ENCODE data around the gene ARHGEF37.

DNA sequence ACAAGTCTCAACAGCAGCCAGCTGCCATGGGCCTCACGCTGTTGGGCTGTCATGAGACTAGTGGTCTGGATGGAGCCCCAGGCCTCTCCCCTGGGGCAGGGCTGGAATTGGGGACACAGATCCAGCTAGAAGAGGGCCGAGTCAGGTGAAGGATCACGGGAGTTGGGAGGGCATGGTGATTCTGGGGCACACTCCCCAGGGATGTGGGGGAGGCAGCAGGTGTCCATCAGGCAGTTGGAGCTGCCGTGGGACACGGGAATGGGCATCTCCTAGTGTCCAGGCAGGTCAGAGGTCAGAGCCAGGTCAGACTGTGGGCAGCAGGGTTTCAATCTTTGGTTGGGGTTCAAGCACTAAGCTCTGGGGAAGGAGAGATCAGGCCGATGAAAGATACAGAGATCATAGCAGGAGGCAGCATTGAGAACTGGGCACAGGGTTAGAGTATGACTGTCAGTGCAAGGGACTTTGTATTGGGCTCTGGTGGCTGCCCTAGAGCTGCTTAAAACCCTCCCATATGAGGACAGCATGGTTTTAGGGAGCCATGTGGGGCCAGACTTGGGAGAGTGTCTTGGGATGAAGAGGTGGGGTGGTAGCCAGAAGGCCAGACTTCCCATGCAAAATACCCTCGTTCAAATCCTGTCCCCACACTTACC lies 59.2 kb downstream of the ARHGEF37 start:
- TF ChIP-seq, protein P1, sequence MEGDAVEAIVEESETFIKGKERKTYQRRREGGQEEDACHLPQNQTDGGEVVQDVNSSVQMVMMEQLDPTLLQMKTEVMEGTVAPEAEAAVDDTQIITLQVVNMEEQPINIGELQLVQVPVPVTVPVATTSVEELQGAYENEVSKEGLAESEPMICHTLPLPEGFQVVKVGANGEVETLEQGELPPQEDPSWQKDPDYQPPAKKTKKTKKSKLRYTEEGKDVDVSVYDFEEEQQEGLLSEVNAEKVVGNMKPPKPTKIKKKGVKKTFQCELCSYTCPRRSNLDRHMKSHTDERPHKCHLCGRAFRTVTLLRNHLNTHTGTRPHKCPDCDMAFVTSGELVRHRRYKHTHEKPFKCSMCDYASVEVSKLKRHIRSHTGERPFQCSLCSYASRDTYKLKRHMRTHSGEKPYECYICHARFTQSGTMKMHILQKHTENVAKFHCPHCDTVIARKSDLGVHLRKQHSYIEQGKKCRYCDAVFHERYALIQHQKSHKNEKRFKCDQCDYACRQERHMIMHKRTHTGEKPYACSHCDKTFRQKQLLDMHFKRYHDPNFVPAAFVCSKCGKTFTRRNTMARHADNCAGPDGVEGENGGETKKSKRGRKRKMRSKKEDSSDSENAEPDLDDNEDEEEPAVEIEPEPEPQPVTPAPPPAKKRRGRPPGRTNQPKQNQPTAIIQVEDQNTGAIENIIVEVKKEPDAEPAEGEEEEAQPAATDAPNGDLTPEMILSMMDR (conservative IDR thresholded peaks at IDR 0.05; ENCODE audit: low read depth, low read length): no peak
- TF ChIP-seq EZH2 (IDR thresholded peaks at IDR 0.05; ENCODE audit: borderline replicate concordance, low read depth, low read length, poor library complexity, severe bottlenecking): no peak

All from A673 (cell line).